GM11168 (cell line): ENCODE measurements around the gene CA14.
"Not testable (repeated sequence)": the region's sequence is repeated elsewhere in the genome, so short reads cannot be mapped to it uniquely, and the experiment has no call there.

Experiments
- in situ Hi-C: fragments of 300-500 bp; cut with MboI; formaldehyde crosslinking; loops from one replicate; pipeline ENCODE4 v1.12.0; 2022; ENCODE audit warnings: low sequenced_read_pairs; ENCODE audit not compliant: unreplicated experiment

The CA14 gene

DNA sequence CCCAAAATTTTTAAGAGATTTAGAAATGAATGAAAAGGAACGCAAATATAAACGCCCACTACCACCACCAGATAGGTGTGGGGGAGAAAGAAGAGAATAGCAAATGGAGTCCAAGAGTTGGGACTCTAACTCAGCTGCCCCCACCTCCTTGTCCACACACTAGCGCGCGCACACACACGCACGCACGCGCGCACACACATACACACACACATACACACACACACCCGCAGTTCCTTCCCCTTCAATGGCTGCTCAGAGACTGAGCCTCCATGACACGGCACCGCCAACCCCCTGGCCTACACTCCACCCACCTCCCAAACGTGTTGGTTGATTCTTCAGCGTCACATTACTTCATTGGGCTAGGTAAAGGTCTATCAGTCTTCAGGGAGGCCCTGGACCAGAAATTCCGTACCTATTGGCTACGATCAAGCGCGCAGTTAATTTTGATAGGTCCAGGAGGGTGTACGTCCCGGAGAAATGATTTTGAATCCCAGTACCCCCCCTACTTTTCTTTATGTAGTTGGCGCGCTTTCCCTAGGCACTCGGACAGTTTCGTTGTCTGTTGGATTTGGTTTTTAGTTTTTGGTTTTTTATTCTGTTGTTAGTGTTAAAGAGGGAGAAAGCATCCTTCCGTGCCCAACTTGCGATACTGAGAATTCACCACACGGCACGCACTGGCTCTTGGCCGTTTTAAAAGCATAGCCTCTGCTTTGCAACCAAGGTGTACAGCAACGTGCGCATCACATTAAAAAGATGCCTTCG is 21.5 kb upstream of the CA14 start, which contains the start of gene ANP32E:
Gene ANP32E (minus strand): TSS at position 261 of the 762 bp plus-strand sequence. CDS start 326 bp downstream, outside the sequence.
- in situ Hi-C loops: no loop called here

DNA sequence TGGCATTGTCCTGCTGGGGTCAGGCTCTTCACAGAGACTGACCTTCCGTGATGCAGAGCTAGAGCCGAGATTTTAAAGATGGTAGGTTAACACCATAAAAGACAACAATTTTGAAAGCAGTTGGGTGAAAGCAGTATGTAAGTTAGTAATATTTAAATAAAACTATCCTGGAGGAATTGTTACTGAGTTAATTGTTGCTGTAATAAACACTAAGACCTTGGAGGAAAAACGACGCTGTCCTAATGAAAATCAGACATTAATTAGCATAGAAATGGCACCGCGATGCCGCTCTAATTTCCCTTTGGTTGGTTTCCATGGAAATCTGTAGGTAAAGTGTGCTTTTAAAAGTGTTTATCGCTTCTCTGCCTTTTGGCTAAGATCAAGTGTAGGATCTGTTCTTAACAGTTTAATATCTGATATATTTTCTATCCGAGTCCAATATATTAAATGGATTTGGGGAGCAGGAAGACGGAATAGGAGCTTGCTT is 20.9 kb upstream of the CA14 start:
- in situ Hi-C loops: no loop called here

- in situ Hi-C loops: not testable (repeated sequence)
Observed at GRCh38 chr1:150237176-150237575, 20.4 kb upstream of the CA14 start.

GRCh38 chr1:150237746-150238145 is 19.8 kb upstream of the CA14 start:
- in situ Hi-C loops: no loop called here

DNA sequence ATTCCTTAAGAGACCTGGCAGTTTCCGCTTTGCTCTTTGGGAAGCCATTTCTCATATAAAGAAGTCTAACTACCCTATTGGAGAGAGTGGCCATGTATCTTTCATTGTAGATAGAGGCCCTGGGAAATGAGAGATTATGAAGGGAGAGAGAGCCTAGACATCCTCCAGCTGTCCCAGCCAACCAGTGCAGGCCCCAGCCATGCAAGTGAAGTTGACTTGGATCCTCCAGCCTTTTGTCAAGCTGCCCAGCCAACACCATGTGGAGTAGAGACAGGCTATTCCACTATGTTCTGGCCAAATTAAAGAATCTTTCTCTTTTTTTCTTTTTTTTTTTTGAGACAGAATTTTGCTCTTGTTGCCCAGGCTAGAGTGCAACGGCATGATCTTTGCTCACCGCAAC is 14.6 kb upstream of the CA14 start:
- in situ Hi-C loops: no loop called here

DNA sequence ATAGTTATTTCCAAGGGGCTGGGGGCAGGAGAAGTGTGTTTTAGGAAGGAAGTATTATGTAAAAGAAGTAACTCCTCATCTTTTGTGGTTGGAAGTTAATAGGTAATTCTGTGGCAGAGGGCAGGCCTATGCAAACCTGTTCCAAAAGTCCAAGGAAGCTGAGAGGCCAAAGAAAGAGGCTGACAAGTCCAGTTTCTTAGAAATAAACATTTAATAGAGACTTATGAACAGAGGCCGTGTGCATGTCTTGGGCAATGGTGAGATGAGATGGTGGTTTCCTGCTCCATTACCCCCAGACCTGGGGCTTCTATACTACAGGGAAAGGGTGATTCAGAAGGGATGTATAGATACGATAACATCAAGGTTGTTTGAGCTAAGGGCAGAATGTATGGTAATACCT is 7.6 kb upstream of the CA14 start:
- in situ Hi-C loops: no loop called here

GRCh38 chr1:150256198-150256553 is 1.4 kb upstream of the CA14 start:
- in situ Hi-C loops: no loop called here

DNA sequence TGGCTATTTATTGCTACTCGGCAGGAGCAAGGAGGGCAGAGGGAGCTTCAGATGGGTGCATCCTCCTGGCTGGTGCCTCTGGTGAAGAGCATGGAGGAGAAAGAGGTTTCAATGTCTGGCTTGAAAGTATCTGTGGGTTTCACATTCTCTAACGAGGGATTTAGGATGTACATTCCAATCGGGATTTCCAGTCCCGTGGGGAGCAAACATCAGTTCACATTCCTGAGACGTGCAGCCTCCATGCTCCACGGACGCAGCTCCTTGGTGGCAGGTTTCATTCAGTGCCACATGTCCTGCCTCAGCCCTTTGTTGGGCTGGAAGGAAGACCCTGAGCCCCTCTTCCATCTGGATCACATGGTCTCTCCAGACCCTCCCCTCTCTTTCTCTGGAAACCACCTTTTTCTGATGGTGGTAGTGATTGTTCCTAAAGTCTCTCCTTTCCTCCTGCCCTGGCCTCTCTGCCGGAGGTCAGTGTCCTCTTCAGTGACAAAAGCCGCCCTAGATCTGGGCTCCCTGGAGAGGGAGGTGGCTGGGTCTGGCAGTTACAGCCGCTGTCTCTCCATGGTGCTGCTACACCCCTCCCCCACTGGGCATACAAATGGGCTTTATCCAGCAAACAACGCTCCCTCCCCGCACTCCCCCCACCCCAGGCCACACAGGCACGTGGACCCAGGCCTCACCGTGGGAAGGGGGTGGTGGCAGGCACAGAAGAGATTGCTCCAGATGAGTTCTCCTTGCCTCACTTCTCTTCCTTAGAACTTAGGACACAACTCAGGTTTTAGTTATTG is 826 bp upstream of the CA14 start:
- in situ Hi-C loops: no loop called here

DNA sequence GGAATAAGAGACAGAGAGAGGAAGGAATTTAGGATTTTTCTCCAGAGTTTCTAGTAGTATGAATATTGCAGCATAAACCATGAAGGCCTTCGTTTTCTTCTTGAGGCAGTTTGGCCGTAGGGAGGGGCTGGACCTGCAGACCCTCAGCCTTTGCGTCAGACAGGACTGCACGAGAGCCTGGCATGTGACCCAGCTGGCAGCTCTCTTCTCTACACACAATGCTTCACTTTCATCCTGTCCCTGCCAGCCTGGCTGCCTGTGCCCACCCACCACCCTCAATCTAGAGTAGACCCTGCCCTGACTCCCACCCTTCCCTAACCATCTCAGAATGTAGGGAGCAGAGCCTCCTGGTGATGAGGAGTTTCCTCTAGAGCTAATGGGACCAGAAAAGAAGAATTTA is 1.6 kb downstream of the CA14 start:
- in situ Hi-C loops: no loop called here

DNA sequence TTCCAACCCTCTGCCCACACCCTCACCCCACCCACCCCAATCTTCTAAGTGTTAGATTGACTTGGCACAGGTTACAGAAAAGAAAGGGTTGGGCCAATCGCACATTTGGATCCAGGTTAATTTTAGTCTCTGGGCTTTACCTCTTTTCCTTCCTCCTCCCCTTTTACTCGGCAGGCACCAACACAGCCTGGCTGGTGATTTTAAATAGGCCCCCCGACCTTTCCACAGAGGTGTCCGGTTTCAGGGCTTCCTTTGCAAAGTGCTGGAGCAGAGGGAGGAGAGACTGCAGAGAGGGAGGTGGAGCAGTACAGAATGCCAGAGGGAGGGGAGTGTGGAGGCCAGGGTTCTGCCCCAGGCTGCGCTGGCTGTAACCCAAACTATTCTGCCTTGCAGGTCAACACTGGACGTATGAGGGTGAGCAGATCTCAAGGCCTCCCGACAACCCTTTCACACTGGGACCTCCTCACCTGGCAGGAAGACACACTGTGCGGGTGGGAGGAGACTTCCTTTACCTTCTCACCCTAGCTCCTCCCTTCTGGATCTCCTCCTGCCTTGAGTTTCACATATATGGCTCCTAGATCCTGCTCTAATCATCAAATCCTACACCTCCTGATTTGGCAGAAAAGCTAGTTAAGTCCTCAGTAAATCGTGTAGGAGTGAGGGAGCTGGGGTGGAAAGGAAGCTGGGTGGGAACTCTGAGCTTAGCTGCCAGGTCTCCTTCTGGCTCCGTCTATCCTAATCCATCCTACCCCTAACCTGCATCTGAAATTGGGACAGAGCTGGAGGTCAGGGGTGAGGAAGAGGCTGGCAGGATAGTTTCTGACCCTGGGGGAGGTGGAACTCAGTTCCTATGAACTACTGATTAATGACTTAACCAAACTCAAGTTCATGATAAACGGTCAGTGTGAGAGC is 2.4 kb downstream of the CA14 start:
- in situ Hi-C loops: no loop called here

DNA sequence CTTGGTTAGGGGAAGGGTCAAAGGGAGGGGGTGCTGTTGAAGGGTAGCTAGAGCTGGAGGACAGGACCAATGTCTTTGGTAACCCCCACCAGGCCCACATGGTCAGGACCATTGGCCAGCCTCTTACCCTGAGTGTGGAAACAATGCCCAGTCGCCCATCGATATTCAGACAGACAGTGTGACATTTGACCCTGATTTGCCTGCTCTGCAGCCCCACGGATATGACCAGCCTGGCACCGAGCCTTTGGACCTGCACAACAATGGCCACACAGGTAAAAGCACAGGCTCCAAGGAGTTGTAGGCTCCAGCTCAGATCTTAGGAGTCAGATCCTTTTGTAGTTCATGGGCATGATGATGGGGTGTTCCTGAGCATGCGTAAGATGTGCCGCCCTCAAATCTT is 3.8 kb downstream of the CA14 start:
- in situ Hi-C loops: no loop called here

GRCh38 chr1:150262388-150263320 is 5.1 kb downstream of the CA14 start:
- in situ Hi-C loops: no loop called here

- in situ Hi-C loops: no loop called here
Observed at GRCh38 chr1:150263549-150263948, 6.0 kb downstream of the CA14 start.

GRCh38 chr1:150267896-150268295 is 10.3 kb downstream of the CA14 start:
- in situ Hi-C loops: no loop called here

GRCh38 chr1:150268340-150268704 is 10.7 kb downstream of the CA14 start:
- in situ Hi-C loops: no loop called here

DNA sequence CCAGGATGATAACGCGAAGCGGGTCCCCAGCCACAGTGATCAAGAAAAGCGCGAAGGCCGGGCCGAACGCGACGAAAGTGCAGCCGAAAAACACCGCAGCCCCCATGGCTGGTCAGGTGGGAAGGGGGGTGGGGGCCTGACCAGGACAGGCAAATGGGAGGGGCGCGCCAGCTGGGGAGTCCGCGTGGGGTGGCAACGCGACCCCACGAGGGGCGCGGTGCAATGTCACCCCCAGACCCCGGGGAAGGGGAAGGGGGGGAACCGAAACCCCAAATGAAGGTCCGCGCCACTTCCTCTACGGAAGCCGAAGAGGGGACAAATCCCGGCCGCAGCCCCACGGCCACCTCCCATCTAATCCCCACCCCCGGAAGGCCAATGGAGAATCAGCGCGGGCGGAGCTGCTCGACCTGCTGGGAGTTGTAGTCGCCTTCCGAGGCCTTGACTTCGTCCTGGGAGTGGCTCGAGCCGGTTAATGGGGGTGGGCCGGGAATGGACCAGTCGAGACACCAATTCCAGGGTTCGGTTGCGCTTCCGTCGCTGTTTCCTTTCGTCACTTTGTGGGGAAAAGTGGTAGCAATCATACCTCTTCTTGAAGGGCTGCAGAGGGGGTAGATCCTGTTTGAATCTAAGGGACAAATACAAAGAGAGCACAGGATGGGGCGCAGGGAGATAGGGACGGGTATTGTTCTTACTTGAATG is 11.3 kb downstream of the CA14 start, which contains the start of gene APH1A:
Gene APH1A (minus strand): TSS at position 312 of the 699 bp plus-strand sequence. CDS start 206 bp downstream, at position 106.
- in situ Hi-C loops: no loop called here

- in situ Hi-C loops: no loop called here
Observed at GRCh38 chr1:150269451-150269850, 11.9 kb downstream of the CA14 start.

DNA sequence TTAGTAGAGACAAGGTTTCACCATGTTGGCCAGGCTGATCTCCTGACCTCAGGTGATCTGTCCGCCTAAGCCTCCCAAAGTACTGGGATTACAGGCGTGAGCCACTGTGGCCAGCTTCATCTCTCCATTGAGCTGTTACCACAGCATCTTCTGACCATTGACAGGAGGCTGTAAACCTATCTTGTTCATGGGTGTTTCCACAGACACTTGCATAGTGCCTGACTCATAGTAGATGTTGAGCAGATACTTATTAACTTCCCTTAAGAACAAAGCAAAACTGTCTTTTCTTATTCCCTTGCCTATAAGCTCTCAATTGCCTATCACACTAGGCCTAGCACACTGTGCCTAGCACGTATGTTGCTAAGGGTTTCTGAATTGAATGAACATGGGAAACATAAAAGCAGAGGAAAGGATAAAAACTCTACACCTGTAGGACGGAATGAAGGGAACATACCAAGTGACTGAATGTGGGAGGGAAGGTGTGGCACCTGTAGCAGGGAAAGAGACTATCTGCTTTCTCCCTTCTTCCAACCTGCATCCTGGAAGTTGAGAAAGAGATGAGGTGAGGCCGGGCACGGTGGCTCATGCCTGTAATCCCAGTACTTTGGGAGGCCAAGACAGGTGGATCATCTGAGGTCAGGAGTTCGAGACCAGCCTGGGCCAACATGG is 13.9 kb downstream of the CA14 start:
- in situ Hi-C loops: no loop called here
